Coronary artery (tissue), 2 donors: ENCODE results near the gene SPDYC.

Experiments
- DNase-seq: peaks from one replicate; pipeline ENCODE4 v3.0.0-alpha.2; 2017; ENCODE audit warnings: low spot score
- H3K27ac ChIP-seq, 2 donors: fragments of 200-600 bp; sonication (generic); one replicate each; pipeline ENCODE4 v1.5.1; 2016 to 2019
- H3K4me3 ChIP-seq: fragments of 200-600 bp; sonication (generic); 2 replicates; pipeline ENCODE4 v1.5.1; 2016; ENCODE audit warnings: mild to moderate bottlenecking, moderate library complexity
- TF ChIP-seq, protein P1 (sequence below): fragments of 200-600 bp; sonication (generic); IDR thresholded peaks from one replicate; pipeline ENCODE4 v1.5.1; 2019; ENCODE audit warnings: antibody characterized with exemption

SPDYC gene

DNA sequence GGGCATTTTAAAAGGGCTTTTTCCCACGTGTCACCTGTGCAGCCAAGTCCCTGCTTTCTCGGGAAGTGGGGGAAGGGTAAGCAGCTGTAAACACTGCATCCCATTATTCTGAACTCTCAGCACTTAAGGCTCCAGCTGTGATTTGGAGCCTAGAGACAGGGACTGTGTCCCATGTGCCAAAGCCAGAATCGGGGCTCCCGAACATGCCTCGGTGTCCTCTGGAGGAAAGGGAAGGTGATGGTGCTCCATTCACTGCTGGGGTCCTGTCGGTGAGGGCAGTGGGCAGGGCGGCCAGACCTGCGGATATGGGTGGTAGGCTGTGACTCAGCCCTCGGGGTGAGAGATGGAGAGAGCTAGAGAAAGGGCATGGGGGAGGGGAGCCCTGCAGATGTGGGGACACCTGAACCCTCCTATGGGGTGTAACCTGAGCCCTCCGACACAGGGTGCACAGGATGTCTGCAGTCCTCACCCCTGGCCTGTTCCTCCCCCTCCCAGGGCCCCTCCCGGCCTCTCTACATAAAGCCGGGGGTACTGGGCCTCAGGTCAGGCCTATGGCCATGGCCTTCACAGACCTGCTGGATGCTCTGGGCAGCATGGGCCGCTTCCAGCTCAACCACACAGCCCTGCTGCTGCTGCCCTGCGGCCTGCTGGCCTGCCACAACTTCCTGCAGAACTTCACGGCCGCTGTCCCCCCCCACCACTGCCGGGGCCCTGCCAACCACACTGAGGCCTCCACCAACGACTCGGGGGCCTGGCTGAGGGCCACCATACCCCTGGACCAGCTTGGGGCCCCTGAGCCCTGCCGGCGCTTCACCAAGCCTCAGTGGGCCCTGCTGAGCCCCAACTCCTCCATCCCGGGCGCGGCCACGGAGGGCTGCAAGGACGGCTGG is 43.5 kb downstream of the SPDYC start:
- DNase-seq, result no peak
- Histone ChIP-seq H3K4me3 (no peak overlapping the region), H3K27ac (no peak overlapping the region)
- TF ChIP-seq, protein P1, sequence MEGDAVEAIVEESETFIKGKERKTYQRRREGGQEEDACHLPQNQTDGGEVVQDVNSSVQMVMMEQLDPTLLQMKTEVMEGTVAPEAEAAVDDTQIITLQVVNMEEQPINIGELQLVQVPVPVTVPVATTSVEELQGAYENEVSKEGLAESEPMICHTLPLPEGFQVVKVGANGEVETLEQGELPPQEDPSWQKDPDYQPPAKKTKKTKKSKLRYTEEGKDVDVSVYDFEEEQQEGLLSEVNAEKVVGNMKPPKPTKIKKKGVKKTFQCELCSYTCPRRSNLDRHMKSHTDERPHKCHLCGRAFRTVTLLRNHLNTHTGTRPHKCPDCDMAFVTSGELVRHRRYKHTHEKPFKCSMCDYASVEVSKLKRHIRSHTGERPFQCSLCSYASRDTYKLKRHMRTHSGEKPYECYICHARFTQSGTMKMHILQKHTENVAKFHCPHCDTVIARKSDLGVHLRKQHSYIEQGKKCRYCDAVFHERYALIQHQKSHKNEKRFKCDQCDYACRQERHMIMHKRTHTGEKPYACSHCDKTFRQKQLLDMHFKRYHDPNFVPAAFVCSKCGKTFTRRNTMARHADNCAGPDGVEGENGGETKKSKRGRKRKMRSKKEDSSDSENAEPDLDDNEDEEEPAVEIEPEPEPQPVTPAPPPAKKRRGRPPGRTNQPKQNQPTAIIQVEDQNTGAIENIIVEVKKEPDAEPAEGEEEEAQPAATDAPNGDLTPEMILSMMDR, result no peak

DNA sequence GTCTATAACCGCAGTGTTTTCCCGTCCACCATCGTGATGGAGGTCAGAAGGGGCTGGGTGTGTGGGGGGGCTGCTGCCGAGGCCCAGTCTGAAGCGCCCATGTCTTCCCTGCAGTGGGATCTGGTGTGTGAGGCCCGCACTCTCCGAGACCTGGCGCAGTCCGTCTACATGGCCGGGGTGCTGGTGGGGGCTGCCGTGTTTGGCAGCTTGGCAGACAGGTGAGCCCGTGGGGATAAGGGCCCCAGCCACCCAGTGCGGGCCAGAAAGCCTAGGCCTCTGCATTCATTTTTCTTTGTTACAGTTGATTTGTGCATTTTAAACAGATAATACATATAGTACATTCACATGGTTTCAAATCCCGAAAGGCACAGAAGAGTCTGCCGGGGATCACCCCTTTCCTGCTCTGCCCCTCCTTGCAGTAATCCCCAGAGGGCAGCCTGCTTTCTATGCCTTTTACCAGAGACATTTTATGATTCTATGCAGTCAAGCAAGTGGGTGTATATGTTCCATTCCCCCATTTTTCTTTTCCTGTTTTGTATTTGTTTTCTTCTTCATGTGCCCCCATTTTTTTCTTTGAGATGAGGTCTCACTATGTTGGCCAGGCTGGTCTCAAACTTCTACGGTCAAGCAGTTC is 44.3 kb downstream of the SPDYC start:
- TF ChIP-seq, protein P1, result no peak
- no peak overlapping the region for H3K27ac ChIP-seq
- DNase-seq, result no peak
- H3K4me3 ChIP-seq, result no peak overlapping the region

DNA sequence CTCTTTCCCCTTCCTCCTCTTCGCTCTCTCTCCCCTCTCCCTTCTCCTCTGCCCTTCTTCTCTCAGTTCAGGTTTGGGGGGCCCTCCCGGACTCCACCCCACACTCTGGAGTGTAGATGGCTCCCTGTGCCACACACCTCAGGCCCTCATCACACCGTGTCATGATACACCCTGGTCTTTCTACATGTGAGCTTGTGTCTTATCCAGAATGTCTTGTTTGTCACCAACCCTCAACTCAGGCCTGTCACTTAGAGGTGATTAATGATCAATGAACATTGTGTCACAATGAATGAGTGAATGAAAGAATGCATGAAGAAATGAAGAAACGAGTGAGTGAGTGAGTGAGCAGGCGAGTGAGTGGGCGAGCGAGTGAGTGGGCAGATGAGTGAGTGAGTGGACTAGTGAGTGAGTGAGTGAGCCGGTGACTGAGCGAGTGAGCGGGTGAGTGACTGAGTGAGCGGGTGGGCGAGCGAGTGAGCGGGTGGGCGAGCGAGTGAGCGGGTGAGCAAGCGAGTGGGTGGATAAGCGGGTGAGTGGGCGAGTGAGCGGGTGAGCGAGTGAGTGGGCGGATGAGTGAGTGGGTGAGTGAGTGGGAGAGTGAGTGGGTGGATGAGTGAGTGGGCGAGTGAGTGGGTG is 45.5 kb downstream of the SPDYC start:
- no peak overlapping the region for H3K27ac ChIP-seq
- no peak overlapping the region for H3K4me3 ChIP-seq
- TF ChIP-seq, protein P1, result no peak
- no peak for DNase-seq

DNA sequence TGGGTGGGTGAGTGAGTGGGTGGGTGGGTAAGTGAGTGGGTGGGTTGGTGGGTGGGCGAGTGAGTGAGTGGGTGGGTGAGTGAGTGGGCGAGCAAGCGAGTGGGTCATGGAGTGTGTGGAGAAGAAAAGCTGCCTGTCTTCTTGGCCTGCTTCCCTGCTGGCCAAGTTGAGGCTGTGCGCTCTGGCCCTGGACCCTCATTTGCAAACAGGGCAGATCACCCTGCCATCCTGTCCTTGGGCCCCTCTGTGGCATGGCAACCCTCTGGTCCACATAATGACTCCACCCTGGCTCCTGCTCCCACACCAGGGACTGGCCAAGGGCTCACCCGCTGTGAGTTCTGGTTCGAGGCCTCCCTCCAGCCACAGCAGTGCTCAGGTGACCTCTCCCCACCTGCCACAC is 46.8 kb downstream of the SPDYC start:
- Histone ChIP-seq H3K4me3 (no peak overlapping the region), H3K27ac (no peak overlapping the region)
- TF ChIP-seq, protein P1, result no peak
- DNase-seq, result no peak

DNA sequence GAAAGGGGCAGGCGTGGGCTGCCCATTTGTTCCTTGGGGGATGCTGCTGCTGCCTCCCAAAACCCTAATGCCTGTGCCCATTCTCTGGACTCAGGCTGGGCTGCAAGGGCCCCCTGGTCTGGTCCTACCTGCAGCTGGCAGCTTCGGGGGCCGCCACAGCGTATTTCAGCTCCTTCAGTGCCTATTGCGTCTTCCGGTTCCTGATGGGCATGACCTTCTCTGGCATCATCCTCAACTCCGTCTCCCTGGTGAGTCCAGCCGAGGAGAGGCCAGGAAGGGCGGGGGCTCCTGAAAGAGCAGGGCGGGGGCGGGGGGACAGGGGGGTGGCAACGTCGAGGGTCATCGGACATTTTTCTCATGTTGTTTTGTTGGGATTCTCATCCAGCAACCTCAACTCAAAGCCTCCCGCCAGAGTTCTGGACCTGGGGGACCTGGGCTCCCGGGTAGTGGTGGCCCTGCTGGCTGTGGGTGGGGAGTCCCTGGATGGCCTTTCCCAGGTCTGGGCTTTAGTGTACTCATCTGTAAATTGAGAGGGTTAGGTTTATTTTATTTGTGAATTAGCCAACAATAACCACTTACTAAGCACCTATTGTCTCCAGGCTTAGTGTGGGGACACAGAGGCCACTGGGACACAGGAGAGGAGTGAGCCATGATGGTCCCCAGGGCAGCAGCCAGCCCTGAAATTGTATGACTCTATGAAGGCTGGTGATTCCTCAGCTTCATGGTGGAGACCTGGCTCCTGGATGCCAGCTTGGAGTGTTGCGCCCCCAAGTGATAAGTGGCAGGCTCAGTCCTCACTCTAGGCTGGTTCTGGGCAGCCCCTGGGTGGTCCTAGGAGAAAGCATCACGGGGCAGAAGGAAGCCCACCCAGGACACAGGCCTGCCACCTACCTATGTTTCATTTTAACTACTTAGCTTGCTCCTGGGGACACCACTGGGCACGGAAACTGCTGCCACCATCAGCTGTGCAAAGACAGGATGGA is 47.7 kb downstream of the SPDYC start:
- Histone ChIP-seq H3K27ac (no peak overlapping the region), H3K4me3 (no peak overlapping the region)
- DNase-seq, result no peak
- TF ChIP-seq, protein P1, result no peak

DNA sequence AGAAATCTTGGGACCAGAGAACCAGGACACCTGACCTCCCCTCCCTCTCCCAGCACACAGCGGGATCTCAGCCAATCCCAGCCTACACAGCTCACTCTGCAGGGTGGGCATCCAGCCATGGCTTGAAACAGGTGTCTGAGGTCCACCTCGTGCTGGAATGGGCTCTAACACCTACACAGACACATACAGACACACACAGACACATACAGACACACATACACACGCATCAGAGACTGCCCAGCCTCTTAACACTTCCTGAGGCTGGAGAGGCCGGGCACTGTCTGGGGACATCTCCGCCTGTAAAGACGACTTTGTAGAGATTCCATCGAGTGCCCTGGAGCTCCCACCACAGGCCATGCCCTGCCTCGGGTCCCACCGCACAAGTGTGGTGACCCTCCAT is 48.4 kb downstream of the SPDYC start:
- Histone ChIP-seq H3K4me3 (no peak overlapping the region), H3K27ac (no peak overlapping the region)
- no peak for DNase-seq
- TF ChIP-seq, protein P1, result no peak
